CD4-positive, alpha-beta T cell treated with Interleukin-1 beta for 1 hour (primary cell): ENCODE data around the gene SRD5A1.

ENCODE experiments used
- DNase-seq, 2 donors: peaks; one replicate each; pipeline ENCODE4 v3.0.0-alpha.2; 2020 to 2022

SRD5A1 gene

GRCh38 chr5:6715271-6715670 lies 82.0 kb downstream of the SRD5A1 start:
- no peak for DNase-seq

- DNase-seq = peak; percentile 32 to 55
These were observed 82.8 kb downstream of the SRD5A1 start for GRCh38 chr5:6715758-6716628.

- DNase-seq = no peak
These were observed 83.4 kb downstream of the SRD5A1 start for GRCh38 chr5:6716629-6717149.

- no peak for DNase-seq
These were observed 84.0 kb downstream of the SRD5A1 start for GRCh38 chr5:6717247-6717646.

- DNase-seq = no peak
These were observed 84.4 kb downstream of the SRD5A1 start for GRCh38 chr5:6717687-6718086.

GRCh38 chr5:6718161-6718681 lies 85.0 kb downstream of the SRD5A1 start:
- DNase-seq = no peak

GRCh38 chr5:6718718-6719117 lies 85.5 kb downstream of the SRD5A1 start:
- DNase-seq = no peak

GRCh38 chr5:6719417-6719816 lies 86.2 kb downstream of the SRD5A1 start:
- no peak for DNase-seq

- DNase-seq = no peak
These were observed 86.8 kb downstream of the SRD5A1 start for GRCh38 chr5:6719896-6720560.

GRCh38 chr5:6720561-6720921 lies 87.3 kb downstream of the SRD5A1 start:
- DNase-seq = no peak

- DNase-seq = no peak
These were observed 88.2 kb downstream of the SRD5A1 start for GRCh38 chr5:6721442-6721841.

GRCh38 chr5:6722015-6722414 lies 88.8 kb downstream of the SRD5A1 start:
- DNase-seq = no peak

GRCh38 chr5:6723122-6723815 lies 90.0 kb downstream of the SRD5A1 start:
- no peak for DNase-seq

- no peak for DNase-seq
These were observed 90.6 kb downstream of the SRD5A1 start for GRCh38 chr5:6723816-6724300.
